Activated CD8-positive, alpha-beta memory T cell treated with anti-CD3 and anti-CD28 coated beads, Interleukin-2, amount 50 U/mL, for 1 hour (primary cell): ENCODE data around the gene TMEM140.
"Not testable (repeated sequence)": the region's sequence is repeated elsewhere in the genome, so short reads cannot be mapped to it uniquely, and the experiment has no call there.

ENCODE experiments used
- DNase-seq: peaks from one replicate; pipeline ENCODE4 v3.0.0-alpha.2; 2020; ENCODE audit errors: extremely low read depth

Gene TMEM140

GRCh38 chr7:135158874-135159273, 11.0 kb downstream of the TMEM140 start:
- DNase-seq = no peak

- no peak for DNase-seq
These were observed 11.7 kb downstream of the TMEM140 start for GRCh38 chr7:135159359-135160085.

- DNase-seq = no peak
These were observed 12.4 kb downstream of the TMEM140 start for GRCh38 chr7:135160098-135160857.

GRCh38 chr7:135160858-135161653, 13.2 kb downstream of the TMEM140 start:
- no peak for DNase-seq

GRCh38 chr7:135161669-135162068, 13.8 kb downstream of the TMEM140 start:
- no peak for DNase-seq

GRCh38 chr7:135162382-135163001, 14.6 kb downstream of the TMEM140 start:
- no peak for DNase-seq

GRCh38 chr7:135164357-135165061, 16.6 kb downstream of the TMEM140 start:
- no peak for DNase-seq

- no peak for DNase-seq
These were observed 18.0 kb downstream of the TMEM140 start for GRCh38 chr7:135165862-135166261.

- DNase-seq = no peak
These were observed 18.6 kb downstream of the TMEM140 start for GRCh38 chr7:135166338-135166990.

- no peak for DNase-seq
These were observed 19.6 kb downstream of the TMEM140 start for GRCh38 chr7:135167365-135167917.

- no peak for DNase-seq
These were observed 20.1 kb downstream of the TMEM140 start for GRCh38 chr7:135168001-135168400.

GRCh38 chr7:135168489-135169140, 20.7 kb downstream of the TMEM140 start:
- DNase-seq = no peak

- no peak for DNase-seq
These were observed 21.5 kb downstream of the TMEM140 start for GRCh38 chr7:135169141-135169963.

GRCh38 chr7:135169964-135170273, 22.0 kb downstream of the TMEM140 start:
- DNase-seq = peak; percentile 23

GRCh38 chr7:135170274-135170997, 22.6 kb downstream of the TMEM140 start, which contains the start of gene CYREN:
Gene CYREN, minus strand, starts transcription at chr7:135170707. Its CDS starts 1,785 bp downstream, at chr7:135168922.
- peak; percentile 74 for DNase-seq

GRCh38 chr7:135170998-135171481, 23.2 kb downstream of the TMEM140 start:
- not testable (repeated sequence) for DNase-seq

GRCh38 chr7:135171581-135172291, 23.9 kb downstream of the TMEM140 start:
- DNase-seq = not testable (repeated sequence)
